Stimulated activated CD8-positive, alpha-beta memory T cell treated with anti-CD3 and anti-CD28 coated beads, Interleukin-7, amount 100 ng/mL, for 4 hours (primary cell): ENCODE data around the gene CYP2A7.
"Not testable (repeated sequence)": the region's sequence is repeated elsewhere in the genome, so short reads cannot be mapped to it uniquely, and the experiment has no call there.

Source experiments
- DNase-seq, 2 donors: peaks; one replicate each; pipeline ENCODE4 v3.0.0-alpha.2; 2020; ENCODE audit warnings: low read depth in 2 of 2

Gene CYP2A7

GRCh38 chr19:40896843-40897789, 15.1 kb upstream of the CYP2A7 start:
- DNase-seq = not testable (repeated sequence)

- DNase-seq = no peak
These were observed 14.4 kb upstream of the CYP2A7 start for GRCh38 chr19:40896418-40896796.

GRCh38 chr19:40893112-40893511, 11.1 kb upstream of the CYP2A7 start:
- DNase-seq = no peak

- no peak for DNase-seq
These were observed 7.3 kb upstream of the CYP2A7 start for GRCh38 chr19:40889366-40889765.

GRCh38 chr19:40888191-40888590, 6.2 kb upstream of the CYP2A7 start:
- DNase-seq = no peak

GRCh38 chr19:40884187-40884931, 2.3 kb upstream of the CYP2A7 start:
- not testable (repeated sequence) for DNase-seq

- DNase-seq = not testable (repeated sequence)
These were observed 2.7 kb downstream of the CYP2A7 start for GRCh38 chr19:40879349-40879748.

- peak; percentile 73 to 77 for DNase-seq
These were observed 6.5 kb downstream of the CYP2A7 start for GRCh38 chr19:40875526-40875951.

- DNase-seq = not testable (repeated sequence)
These were observed 7.2 kb downstream of the CYP2A7 start for GRCh38 chr19:40874874-40875273.

GRCh38 chr19:40873873-40874272, 8.2 kb downstream of the CYP2A7 start:
- DNase-seq = not testable (repeated sequence)

GRCh38 chr19:40872209-40872608, 9.8 kb downstream of the CYP2A7 start:
- DNase-seq = no peak

- no peak for DNase-seq
These were observed 14.3 kb downstream of the CYP2A7 start for GRCh38 chr19:40867701-40868100.

GRCh38 chr19:40864739-40865496, 17.1 kb downstream of the CYP2A7 start:
- DNase-seq = not testable (repeated sequence)

- no peak for DNase-seq
These were observed 19.2 kb downstream of the CYP2A7 start for GRCh38 chr19:40862785-40863184.

GRCh38 chr19:40862333-40862732, 19.7 kb downstream of the CYP2A7 start:
- no peak for DNase-seq

GRCh38 chr19:40858109-40858508, 23.9 kb downstream of the CYP2A7 start:
- DNase-seq = no peak

GRCh38 chr19:40852467-40853152, 29.4 kb downstream of the CYP2A7 start:
- not testable (repeated sequence) for DNase-seq

- not testable (repeated sequence) for DNase-seq
These were observed 31.8 kb downstream of the CYP2A7 start, which contains the start of gene CYP2A6 for GRCh38 chr19:40850277-40850676. Gene CYP2A6 (minus strand): TSS chr19:40850447. CDS start chr19:40850426, 21 bp downstream.

- not testable (repeated sequence) for DNase-seq
These were observed 35.3 kb downstream of the CYP2A7 start for GRCh38 chr19:40846722-40847121.

- peak; percentile 73 to 77 for DNase-seq
These were observed 38.4 kb downstream of the CYP2A7 start for GRCh38 chr19:40843653-40844052.

- not testable (repeated sequence) for DNase-seq
These were observed 38.9 kb downstream of the CYP2A7 start for GRCh38 chr19:40842997-40843652.
